ENCODE measurements around the gene CDK11B.

Gene CDK11B

GRCh38 chr1:1601564-1602303, 57.1 kb downstream of the CDK11B start:
- TF ChIP-seq SPI1 (IDR thresholded peaks at IDR 0.05; ENCODE audit: low read depth, low read length) = no peak
- TF ChIP-seq POLR2A (IDR thresholded peaks at IDR 0.05; ENCODE audit: low read depth, low read length) = no peak
- DNase-seq (ENCODE audit: insufficient read length, low spot score) = peak; percentile 10
- FAIRE-seq = no peak

GRCh38 chr1:1600861-1601563, 57.8 kb downstream of the CDK11B start:
- no peak for FAIRE-seq
- TF ChIP-seq POLR2AphosphoS5 (IDR thresholded peaks at IDR 0.05; ENCODE audit: low read depth, low read length) = no peak
- TF ChIP-seq POLR2A (IDR thresholded peaks at IDR 0.05; ENCODE audit: low read depth, low read length) = no peak
- no peak for TF ChIP-seq POU2F2 (IDR thresholded peaks at IDR 0.05; ENCODE audit: low read depth, low read length)
- no peak for TF ChIP-seq TAF1 (IDR thresholded peaks at IDR 0.05; ENCODE audit: low read depth, low read length)
- no peak for TF ChIP-seq PAX5 (IDR thresholded peaks at IDR 0.05; ENCODE audit: insufficient read depth, low read length, severe bottlenecking)
- no peak for TF ChIP-seq SPI1 (IDR thresholded peaks at IDR 0.05; ENCODE audit: low read depth, low read length)
- DNase-seq (ENCODE audit: insufficient read length, low spot score) = peak; percentile 10

GRCh38 chr1:1599935-1600860, 58.6 kb downstream of the CDK11B start, which contains the start of gene FNDC10:
Gene FNDC10, minus strand, starts transcription at chr1:1600135. Its CDS starts 120 bp downstream, at chr1:1600015.
- FAIRE-seq (peak; percentile 68), DNase-seq (ENCODE audit: insufficient read length, low spot score) (peak; percentile 41)
- TF ChIP-seq POLR2A (IDR thresholded peaks at IDR 0.05; ENCODE audit: low read depth, low read length) = no peak
- no peak for TF ChIP-seq POLR2AphosphoS5 (IDR thresholded peaks at IDR 0.05; ENCODE audit: low read depth, low read length)
- no peak for TF ChIP-seq POU2F2 (IDR thresholded peaks at IDR 0.05; ENCODE audit: low read depth, low read length)
- TF ChIP-seq PAX5 (IDR thresholded peaks at IDR 0.05; ENCODE audit: insufficient read depth, low read length, severe bottlenecking) = no peak
- TF ChIP-seq SPI1 (IDR thresholded peaks at IDR 0.05; ENCODE audit: low read depth, low read length) = no peak

DNA sequence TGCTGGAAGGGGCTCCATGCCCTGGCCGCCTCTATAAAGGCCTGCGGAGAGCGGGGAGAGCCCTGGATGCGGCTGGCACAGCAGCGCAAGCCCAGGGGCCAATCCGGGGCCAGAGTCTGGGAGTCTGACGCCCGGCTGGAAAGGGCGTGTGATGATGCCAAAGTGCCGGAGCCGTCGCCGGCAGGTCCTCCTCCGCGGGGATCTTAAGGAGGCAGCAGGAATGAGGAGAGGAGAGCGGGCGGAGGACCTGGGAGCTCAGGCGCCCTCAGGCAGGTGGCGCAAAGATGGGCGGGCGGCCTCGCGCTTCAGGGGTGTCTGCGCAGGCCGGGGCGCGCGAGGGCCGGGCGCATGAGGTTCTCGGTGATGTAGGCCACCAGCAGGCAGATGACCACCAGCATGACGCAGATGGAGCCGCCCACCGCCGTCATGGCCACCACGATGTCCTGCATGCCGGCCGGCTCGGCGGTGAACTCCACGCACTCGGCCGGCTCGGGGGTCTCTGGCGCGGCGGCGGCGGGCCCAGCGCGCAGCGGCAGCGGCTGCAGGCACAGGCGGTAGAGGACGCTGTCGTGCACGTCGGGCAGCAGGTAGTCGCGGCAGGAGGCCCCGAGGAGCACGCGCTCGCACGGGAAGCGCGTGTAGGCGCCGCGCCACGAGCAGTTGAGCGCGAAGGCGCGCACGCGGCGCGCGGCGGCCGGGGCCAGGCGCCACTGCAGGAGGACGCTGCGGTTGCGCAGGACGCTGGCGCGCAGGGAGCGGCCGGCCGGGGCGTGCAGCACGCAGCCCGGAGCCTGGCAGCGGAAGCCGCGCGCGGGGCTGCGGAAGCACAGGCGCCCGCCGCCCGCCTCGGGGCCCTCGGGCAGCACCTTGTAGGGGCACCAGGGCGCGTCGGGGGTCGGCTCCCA, 59.5 kb downstream of the CDK11B start:
- TF ChIP-seq POU2F2 (IDR thresholded peaks at IDR 0.05; ENCODE audit: low read depth, low read length) (no peak), POLR2A (IDR thresholded peaks at IDR 0.05; ENCODE audit: low read depth, low read length) (no peak), SPI1 (IDR thresholded peaks at IDR 0.05; ENCODE audit: low read depth, low read length) (no peak)
- DNase-seq (ENCODE audit: insufficient read length, low spot score) (peak; percentile 55), FAIRE-seq (peak; percentile 82)

DNA sequence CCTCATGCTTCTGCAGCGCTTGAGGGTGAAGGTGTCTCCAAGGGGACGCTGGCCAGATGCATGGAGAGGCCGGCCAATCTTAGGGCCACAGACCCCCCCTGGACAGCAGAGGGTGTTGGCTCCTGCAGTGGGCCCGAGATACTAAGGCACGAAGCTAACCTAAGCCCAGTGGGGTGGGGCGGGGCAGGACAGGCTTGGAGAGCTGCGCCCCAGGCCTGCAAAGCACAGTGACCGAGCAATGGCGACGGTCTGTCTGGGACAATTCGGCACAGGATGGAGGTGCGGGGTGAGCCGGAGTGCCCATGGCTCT, 60.1 kb downstream of the CDK11B start:
- FAIRE-seq (no peak), DNase-seq (ENCODE audit: insufficient read length, low spot score) (no peak)
- TF ChIP-seq POU2F2 (IDR thresholded peaks at IDR 0.05; ENCODE audit: low read depth, low read length) (no peak), PAX5 (IDR thresholded peaks at IDR 0.05; ENCODE audit: insufficient read depth, low read length, severe bottlenecking) (no peak), POLR2A (IDR thresholded peaks at IDR 0.05; ENCODE audit: low read depth, low read length) (no peak), SPI1 (IDR thresholded peaks at IDR 0.05; ENCODE audit: low read depth, low read length) (no peak), POLR2AphosphoS5 (IDR thresholded peaks at IDR 0.05; ENCODE audit: low read depth, low read length) (no peak), TAF1 (IDR thresholded peaks at IDR 0.05; ENCODE audit: low read depth, low read length) (no peak)

- DNase-seq (ENCODE audit: insufficient read length, low spot score) = no peak
- FAIRE-seq = no peak
- no peak for TF ChIP-seq POU2F2 (IDR thresholded peaks at IDR 0.05; ENCODE audit: low read depth, low read length)
- TF ChIP-seq POLR2AphosphoS5 (IDR thresholded peaks at IDR 0.05; ENCODE audit: low read depth, low read length) = no peak
- no peak for TF ChIP-seq POLR2A (IDR thresholded peaks at IDR 0.05; ENCODE audit: low read depth, low read length)
- TF ChIP-seq SPI1 (IDR thresholded peaks at IDR 0.05; ENCODE audit: low read depth, low read length) = no peak
- TF ChIP-seq PAX5 (IDR thresholded peaks at IDR 0.05; ENCODE audit: insufficient read depth, low read length, severe bottlenecking) = no peak
- no peak for TF ChIP-seq TAF1 (IDR thresholded peaks at IDR 0.05; ENCODE audit: low read depth, low read length)
Observed at GRCh38 chr1:1598051-1598719, 60.6 kb downstream of the CDK11B start.

DNA sequence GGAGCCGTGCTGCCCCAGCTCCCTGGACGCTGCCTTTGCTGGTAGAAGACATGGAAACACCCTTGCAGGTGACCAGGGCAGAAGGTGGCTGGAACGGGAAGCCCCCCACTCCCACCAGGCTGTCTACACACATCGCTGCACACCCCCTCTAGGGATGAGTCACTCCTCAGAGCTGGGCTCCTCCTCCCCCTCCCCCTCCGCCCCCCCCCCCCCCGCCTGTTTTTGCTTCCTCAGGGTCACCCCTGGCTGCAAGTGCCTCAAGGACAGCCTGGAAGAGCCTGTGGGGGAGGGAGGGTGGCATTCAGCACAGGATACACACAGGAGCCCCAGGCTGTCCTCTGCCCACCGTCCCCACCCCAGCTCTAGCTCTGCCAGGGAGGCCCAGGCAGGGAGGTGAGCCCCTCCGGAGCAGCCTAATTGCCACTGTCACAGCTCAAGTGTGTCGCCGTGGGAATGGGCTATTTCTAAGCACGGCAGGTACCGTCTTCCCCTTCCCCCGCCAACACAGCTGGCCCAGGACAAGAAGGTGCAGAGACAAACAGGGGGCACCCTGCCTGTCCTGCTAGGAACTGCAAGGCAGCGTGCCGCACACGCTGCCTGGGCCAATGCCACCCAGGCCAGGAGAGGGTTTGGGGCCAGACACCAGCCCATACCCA, 61.4 kb downstream of the CDK11B start:
- TF ChIP-seq TAF1 (IDR thresholded peaks at IDR 0.05; ENCODE audit: low read depth, low read length) (no peak), SPI1 (IDR thresholded peaks at IDR 0.05; ENCODE audit: low read depth, low read length) (no peak), POLR2A (IDR thresholded peaks at IDR 0.05; ENCODE audit: low read depth, low read length) (no peak), POLR2AphosphoS5 (IDR thresholded peaks at IDR 0.05; ENCODE audit: low read depth, low read length) (no peak), PAX5 (IDR thresholded peaks at IDR 0.05; ENCODE audit: insufficient read depth, low read length, severe bottlenecking) (peak; percentile 35), POU2F2 (IDR thresholded peaks at IDR 0.05; ENCODE audit: low read depth, low read length) (no peak)
- peak; percentile 46 for DNase-seq (ENCODE audit: insufficient read length, low spot score)
- FAIRE-seq = peak; percentile 13

Data from GM12891 (cell line).